Prostate gland (tissue), 2 donors: ENCODE data around the gene POLH.
"Not testable (repeated sequence)": the region's sequence is repeated elsewhere in the genome, so short reads cannot be mapped to it uniquely, and the experiment has no call there.

Source experiments
- CTCF ChIP-seq, 4 experiments: fragments of 200-600 bp in 2 of 4; fragments of 450-650 bp in 2 of 4; sonication (generic) in 2 of 4; IDR thresholded peaks; 1 replicate in 3 of 4; 2 replicates in 1 of 4; pipeline ENCODE4 v1.5.1; 2016 to 2019; ENCODE audit warnings: antibody characterized with exemption in 4 of 4, mild to moderate bottlenecking in 2 of 4, moderate library complexity in 2 of 4
- POLR2A ChIP-seq: fragments of 450-650 bp; IDR thresholded peaks from one replicate; pipeline ENCODE4 v1.6.1; 2016; ENCODE audit warnings: antibody characterized with exemption, mild to moderate bottlenecking
- POLR2AphosphoS5 ChIP-seq: sonication (generic); formaldehyde crosslinking; IDR thresholded peaks from one replicate; pipeline ENCODE4 v1.6.1; 2017; ENCODE audit warnings: antibody characterized with exemption

GRCh38 chr6:43538986-43539385 lies 37.0 kb upstream of the POLH start:
- TF ChIP-seq CTCF (IDR thresholded peaks at IDR 0.05); POLR2A; POLR2AphosphoS5: not testable (repeated sequence)
